Hematopoietic multipotent progenitor cell treated with erythropoietin and hydrocortisone succinate and interleukin-3 and kit ligand, for 17 days (in vitro differentiated cells): ENCODE data around the gene PRKCB.
A peak's percentile ranks its signal among the peaks of the same experiment; 100 is the strongest.
"Not testable (repeated sequence)": the region's sequence is repeated elsewhere in the genome, so short reads cannot be mapped to it uniquely, and the experiment has no call there.

Experiments used
- DNase-seq: peaks from one replicate; pipeline ENCODE4 v3.0.0-alpha.2; 2015; ENCODE audit warnings: low spot score

The PRKCB gene

DNA sequence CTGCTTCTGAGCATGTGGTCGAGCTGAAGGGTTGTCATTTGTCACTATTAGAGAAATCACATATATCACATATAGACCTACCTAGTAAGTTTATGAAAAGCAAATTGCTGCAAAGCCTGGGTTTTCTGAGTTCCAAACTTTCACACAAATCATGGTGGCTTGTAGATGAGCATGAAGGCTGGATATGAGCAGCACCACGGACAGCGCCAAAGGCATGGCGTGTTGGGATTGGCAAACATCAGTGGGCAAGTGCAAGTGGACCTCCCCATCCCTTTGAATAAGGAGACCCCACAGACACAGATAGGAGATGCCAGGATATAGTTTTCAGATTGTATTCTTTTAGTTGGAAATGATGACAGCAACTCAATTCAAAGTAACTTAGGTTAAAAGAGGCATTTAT lies 342.7 kb downstream of the PRKCB start:
- DNase-seq = no peak

DNA sequence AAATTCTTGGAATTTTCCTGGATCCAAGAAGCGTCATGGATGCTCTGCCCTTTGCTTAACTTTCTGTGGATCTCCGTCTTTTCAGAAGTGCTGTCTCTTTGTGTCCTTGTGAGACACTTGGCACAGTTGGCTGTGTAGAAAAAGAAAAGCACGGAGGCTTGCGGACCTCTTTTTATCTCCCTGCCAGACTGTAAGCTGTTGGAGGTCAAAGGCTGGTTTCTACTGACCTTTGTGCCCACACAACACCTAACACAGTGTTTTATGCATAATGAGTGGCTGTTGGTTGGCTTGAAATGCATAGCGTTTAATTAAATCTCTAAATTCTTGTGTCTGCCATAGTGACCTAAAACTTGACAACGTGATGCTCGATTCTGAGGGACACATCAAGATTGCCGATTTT lies 344.7 kb downstream of the PRKCB start:
- no peak for DNase-seq

DNA sequence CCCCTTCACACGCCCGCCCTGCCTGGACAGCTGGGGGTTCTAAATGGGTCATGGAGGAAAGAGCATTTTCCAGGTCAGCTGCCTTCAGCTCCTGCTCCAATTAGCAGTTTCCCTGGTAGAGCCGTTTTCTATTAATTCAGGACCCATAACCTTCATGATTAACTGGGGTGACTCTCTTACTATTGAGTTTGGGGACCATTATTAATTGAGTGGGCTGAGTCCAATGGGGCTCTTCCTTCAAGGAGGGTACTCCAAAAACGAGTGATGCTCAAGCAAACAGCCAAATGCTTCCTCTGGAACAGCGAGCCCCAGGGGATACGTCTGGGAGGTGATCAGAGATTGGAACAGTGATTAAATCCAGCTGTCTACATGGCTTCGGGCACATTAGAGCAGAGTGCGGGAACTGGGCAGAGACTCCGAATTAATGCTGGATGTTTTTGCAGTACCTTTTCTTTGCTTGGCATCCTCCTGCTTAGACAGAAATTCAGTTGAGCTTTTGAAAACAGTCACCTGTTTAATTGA lies 352.3 kb downstream of the PRKCB start:
- no peak for DNase-seq

DNA sequence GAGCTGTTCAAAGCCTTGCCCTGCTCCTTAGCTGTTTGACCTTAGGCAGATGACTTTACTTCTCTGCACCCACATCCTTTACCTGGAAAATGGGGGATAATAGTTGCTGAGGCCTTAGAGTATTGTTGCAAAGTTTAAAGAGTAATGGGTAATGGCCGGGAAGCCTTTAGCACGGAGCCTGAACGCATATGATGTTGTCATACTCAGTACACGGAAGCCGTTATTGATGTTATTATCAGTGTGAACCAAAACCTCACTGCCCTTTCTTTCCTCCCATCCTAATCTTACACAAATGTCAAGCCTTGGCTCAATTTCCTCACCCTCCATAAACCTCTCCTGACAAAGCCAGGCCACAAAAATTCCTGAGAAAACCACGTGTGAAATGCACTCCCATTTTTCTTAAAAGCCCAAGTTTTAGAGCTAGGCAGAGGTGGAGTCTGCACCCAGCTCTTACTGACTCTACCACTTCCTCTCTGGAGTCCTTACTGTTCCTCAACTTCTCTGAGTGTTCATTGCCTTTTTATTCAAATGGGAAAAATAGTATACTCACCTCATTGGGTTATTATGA lies 353.1 kb downstream of the PRKCB start:
- no peak for DNase-seq

DNA sequence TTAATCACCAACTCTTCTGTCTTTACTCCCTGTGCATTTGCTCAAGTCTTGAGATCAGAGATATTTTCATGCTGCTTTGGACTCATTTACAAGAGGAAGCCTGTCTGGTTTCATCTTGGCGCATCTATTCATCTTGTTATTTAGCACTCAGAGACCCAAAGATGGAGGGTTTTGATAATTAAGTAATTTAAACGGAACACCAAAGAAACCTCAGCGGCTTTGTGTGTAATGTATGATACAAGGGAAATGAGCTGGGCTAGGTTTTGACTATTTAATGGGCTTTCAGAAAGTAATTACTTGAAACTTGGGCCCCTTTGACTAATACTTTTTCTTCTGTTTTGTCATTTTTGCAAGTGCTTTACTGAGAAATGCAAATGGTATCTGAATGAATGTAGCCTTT lies 354.2 kb downstream of the PRKCB start:
- no peak for DNase-seq

DNA sequence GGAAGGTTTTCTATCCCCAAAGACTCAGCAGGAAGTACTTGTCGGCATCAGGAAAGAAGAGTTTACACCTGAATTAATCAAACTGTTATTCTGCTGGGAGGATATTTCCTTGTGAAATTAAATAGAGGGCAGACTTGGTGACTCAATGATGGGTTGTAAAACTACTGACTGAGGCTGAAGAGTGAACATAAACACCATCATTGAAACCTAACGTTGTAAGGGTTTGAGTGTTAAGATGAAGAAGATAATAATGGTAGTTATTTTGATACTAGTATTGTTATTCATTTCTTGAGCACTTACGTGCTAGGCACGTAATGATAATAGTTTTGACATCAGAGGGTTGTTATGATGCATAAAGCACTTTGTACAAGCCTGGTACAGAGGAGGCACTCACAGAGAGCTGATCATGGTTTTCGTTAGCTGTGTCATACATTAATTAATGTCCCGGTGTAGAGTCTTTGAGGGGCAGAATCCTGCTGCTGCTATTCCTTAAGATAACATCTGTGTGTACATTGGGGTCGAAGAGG lies 356.2 kb downstream of the PRKCB start:
- DNase-seq = no peak

DNA sequence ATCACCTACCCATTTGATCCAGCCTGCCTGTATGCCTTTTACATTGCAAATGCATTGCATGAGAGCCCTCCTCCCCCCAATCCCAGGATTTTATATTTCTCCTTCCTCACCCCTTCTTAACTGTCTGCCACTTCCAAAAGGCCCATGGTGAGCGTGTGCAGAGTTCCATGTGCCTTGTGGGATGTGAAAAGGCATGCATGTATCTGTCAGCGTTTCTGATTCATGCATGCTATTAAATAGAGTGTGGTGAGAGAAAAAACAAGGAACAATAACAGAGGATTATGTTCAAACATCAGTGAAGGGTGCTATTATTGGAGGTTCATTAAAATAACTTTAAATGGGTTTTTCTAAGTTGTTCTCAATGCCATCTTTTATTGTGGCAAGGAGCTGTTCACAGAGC lies 359.4 kb downstream of the PRKCB start:
- no peak for DNase-seq

DNA sequence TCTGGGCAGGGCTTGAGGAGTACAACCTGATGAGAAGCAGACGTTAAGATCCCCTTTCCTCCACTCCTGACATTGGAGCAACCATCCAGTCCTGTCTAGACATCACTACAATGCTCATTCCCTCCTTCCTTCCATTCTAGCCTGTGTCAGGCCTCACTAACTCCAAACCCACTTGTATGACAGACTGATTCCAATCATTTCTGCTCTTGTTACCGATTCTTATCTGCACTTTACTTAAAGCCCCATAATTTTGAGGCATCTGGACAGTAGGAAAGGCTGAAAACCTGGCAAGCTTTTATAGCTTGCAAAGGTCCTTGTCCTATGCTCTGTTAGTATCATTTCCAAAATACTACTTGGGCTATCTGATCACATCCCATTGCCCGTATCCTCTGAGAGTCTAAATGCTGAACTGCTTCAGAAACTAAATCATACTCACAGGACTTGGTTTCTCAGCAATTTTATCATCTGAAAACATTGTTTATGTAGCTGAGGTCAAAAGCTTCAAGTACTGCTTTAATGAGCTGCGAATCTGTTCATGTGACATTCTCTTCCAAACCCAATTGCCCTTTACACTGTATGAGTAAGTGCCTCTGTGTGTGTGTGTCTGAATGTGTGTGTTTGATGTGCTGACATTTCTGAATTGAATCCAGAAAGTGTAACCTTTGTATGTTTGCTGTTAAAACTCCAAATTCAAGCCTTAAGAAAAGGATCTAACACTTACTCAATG lies 363.2 kb downstream of the PRKCB start:
- DNase-seq = no peak

DNA sequence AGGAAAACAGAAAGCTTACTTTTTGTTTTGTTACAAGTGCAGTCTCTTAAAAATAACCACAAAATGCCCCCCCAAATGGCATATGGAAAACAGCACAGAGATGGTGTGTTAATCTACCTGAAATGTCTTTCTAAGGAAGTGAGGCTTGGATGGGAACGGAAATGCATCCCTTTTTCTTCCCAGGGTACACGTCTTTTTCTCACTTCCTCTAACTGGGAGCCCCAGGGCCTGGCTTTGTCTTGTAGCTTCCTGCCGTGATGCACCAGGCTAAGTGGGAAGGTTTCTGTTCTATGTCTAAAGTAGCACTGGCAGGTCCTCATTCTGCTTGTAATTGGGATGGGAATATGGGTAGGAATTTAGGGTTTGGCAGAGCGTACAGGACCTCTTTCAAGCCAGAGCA lies 367.9 kb downstream of the PRKCB start:
- no peak for DNase-seq

DNA sequence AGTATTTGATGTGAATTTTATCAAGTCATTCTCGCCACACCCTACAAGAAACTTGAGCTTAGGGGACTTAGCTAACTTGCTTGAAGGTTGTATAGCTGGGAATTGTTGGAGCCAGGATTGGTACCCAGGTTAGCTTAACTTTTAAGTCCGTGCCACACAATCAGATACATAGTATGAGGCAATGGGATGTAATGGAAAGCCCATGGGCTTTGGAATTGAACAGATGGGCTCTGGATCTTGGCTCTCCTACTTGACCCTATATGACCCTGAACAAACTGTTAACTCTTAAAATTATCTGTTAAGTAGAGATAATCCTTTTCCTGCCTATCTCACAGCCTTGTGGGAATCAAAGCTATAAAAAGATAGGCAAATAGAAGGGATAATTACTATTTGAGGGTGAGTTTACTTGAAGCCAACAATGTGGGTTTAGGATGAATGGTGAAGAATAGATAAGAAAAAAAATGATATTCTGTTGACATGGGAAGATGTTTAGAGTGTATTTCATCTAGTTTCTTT lies 368.4 kb downstream of the PRKCB start:
- no peak for DNase-seq

DNA sequence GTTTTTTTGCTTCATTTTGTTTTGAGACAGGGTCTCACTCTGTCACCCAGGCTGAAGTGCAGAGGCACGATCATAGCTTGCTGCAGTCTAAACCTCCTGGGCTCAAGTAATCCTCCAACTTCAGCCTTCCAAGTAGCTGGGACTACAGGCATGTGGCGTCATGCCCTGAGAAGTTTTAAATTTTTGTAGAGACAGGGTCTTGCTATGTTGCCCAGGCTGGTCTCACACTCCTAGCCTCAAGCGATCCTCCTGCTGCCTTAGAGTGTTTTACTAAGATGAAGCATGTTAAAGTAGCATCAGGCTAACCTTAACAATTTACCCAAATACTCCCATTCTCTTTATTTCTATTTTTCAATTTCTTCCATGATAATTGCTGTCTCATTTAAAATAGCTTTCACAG lies 371.1 kb downstream of the PRKCB start:
- DNase-seq = no peak

DNA sequence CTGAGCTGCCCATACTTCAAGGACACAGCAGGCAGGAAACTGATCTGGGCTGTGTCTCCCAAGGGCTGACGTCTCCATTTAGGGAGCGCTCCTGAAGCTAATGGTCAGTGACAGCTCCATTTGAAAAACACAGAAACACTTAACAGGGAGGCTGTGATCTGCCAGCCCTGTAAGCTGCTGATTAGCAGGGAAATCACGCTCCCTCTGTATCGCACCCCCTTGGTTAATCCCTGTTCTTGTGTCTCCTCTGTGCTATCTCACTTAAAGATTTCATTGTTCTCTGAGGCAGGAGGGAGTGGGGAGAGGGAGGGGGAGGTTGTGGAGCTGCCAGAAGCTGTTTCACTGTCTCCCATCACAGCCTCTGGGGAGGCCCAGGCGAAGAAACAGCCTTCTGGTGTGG lies 372.9 kb downstream of the PRKCB start:
- DNase-seq = no peak

DNA sequence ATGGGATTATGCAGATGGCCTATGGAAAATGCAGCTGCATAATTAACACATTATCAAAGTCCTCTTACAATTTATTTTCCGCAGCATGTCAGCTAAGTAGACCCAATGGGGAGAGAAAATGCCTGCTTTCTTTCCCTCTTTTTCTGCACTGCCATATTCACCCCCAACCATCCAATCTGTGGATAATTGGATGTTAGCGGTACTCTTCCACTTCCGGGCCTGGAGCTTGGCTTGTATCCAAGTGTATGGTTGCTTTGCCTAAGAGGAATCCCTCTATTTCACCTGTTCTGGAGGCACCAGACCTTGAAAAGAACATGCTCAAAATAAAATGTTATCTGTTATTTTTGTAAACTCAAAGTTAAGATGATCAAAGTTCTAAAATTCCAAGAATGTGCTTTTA lies 379.2 kb downstream of the PRKCB start:
- DNase-seq = no peak

DNA sequence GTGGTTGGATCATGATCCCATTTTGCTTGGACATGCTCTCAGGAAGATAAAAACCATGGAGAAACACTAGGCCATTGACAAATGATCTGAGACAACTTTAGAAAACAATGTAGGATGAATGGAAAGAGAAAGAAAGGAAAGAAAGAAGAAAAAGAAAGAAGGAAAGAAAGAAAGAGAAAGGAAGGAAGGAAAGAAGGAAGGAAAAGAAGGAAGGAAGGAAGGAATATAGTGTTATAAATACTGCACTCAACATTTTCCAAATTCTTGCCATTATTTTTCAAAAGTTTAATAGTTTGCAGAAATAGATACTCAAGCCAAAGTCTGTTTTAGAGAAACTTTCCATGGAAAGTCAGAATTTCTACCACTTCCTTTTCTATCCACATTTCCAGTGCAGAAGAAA lies 381.2 kb downstream of the PRKCB start:
- DNase-seq = no peak

DNA sequence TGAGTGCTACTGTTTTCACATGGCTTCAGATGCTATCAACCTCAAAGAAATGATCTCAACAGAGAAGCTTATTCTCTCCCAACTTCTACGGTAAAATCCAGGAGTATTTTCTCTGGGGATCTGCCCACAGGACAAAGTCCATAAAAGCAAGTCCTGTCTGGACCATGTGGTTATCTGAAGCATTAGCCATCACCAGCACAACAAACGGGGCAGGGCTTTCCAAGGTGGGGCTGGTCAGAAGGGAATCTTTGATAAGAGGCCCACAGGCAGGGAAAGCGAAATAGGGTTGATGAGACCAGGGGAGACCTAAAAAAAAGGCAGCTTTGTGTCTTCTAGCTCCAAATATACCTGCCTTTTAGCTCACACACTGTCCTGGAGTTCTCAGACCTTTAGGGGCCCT lies 381.7 kb downstream of the PRKCB start:
- DNase-seq = peak; percentile 15

DNA sequence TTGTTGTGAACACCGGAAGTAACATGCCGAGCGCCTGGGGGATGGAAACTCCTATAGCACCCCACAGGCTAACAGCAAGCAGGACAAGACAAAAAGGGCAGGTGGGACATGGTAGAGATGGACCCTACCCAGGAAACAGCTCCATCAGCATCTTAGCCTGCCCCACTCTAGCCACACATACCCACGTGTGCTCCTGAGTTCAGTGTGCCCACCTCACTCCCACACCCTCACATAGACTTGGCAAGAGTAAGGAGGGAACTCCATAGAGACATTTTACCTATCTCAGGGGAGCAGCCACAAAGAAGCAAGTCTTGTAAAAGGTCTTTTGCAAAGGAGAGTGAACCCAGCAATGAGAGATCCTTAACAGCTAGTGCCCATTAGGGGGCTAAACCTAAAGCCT lies 382.5 kb downstream of the PRKCB start:
- no peak for DNase-seq

DNA sequence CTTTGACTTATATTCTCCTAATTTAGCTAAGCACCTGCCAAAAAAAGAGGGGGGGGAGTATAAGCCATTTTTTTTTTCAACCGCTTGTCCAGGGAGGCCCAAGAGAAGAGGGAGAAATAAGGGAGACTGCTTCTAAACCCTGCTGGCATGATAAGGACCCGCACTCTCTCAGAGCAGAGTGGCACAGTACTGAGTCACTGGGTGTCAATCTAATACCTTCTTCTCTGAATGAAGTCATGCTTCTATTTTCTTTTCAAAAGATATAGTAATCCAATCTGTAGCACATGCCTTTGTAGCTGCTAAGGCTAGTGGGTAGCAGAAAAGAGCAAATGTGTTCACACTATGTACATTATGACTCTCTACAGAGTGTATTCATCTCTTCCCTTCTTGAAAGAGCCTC lies 385.4 kb downstream of the PRKCB start:
- DNase-seq = no peak

DNA sequence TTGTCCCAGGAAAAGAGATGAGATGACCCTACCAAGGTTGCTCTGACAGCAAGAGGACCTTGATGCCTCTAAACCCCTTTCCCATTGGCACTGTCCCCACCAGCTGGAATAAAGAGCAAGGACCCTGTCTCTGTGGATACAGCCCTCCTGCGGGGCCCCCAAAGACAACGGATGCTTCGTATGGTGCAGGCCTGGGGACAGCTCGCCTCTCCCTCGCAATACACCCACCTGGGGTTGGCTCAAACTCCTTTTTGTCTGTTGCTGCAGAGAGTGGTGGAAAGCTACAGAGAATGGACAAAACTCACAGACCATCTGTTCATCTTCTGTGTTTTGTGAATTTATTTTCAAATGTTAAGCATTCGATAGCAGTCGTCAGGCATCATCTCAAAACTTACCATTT lies 392.7 kb downstream of the PRKCB start:
- no peak for DNase-seq

DNA sequence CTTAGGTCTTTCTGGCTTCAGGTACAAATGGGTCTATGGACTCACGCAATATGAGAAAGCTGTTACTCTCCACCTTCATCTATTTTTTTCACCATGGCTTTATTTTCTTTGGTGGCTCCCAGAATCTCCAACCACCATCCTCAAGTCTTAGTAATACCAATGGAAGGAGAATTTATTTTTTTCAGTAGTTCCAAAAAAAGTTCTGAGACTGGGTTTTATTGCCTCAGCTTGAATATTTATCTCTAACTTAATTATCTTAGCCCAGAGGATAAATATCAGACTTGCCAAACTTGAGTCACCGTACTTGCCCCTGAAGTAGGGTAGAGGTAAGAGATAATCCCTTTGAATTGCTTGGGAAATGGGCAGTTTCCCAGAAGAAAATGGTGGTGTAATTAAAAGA lies 397.2 kb downstream of the PRKCB start:
- DNase-seq = no peak

DNA sequence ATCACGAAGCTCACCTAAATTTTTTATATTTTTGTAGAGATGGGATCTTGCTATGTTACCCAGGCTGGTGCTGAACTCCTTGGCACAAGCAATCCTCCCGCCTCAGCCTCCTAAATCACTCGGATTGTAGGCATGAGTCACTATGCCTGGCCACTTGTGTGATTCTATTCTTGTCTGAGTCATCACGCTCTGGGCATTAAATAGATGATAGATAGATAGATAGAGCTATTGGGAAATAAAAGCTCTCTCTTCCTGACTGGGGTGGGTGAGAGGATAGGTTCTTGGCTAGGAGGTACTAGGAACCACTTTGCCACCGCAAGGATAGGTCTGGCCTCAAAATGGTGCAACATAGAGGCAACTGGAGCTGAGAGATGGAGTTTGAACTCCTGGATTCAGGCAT lies 399.0 kb downstream of the PRKCB start:
- DNase-seq = no peak

DNA sequence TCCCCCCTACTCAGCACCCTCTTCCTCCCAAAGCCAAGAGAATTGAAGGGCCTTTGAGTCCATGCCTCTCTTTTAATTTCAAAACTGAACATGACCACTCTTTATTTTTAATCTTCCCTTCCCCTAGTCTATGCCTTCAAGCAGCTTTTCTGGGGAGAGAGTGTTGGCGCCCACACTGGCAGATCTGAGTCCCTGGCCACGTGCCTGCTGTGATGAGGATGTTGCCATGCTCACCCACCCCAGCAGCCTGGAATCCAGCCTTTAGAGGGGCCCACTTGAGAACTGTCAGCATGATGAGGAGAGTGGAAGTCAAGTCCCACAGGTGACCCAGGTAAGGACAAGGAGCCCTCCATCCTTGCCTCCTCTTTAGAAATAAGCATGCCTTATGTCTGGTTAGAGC lies 400.0 kb downstream of the PRKCB start:
- no peak for DNase-seq

DNA sequence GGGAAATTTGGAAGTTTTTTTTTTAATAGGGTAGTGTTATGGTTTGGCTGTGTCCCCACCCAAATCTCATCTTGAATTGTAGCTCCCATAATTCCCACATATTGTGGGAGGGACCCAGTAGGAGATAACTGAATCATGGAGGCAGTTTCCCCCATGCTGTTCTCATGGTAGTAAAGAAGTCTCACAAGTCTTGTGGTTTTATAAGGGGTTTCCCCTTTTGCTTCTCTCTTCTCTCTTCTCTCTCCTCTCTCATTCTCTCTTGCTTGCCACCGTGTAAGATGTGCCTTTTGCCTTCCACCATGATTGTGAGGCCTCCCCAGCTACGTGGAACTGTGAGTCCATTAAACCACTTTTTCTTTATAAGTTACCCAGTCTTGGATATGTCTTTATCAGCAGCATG lies 403.1 kb downstream of the PRKCB start:
- not testable (repeated sequence) for DNase-seq

DNA sequence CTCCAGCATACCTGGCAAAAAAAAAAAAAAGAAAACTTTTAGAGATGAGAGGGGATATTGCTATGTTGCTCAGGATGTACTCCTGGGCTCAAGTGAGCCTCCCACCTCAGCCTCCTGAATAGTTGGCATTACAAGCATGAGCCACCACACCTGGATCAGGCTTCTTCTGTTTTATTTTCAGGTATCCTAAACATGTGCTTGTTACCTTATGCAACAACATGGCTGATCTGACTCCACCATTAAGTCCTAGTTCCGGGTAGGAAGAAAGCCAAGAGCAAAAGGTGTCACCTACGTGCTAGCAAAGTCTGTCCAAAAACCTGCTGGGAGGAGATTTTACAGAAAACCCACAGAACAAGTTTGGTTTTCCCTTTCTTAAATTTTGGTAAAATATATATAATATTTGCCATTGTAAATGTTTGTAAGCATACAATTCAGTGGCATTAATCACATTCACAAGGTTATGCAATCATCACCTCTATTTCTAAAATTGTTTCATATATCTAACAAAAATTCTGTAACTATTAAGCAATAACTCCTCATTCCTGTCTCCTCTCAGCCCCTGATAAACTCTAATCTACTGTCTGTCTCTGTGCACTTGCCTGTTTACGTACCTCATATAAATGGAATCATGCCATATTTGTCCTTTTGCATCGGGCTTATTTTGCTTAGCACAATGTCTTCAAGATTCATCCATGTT lies 411.3 kb downstream of the PRKCB start:
- no peak for DNase-seq
